SK-N-SH (cell line): Measurements from ENCODE around the gene SPOP. TPM values are rescaled to one million over a fixed set of nuclear protein-coding genes. Genes with fewer than 3 reads are reported as not detected.

Experiments used
- CTCF ChIA-PET: fragments of 300-600, 350-600 bp; formaldehyde crosslinking; extraction: SDS; loops from one replicate; lab custom pipeline; 2021; lab: Yijun Ruan, JAX
- POLR2A ChIA-PET: fragments of 350-600 bp; sonication (Branson Sonifier 250); formaldehyde crosslinking; extraction: SDS; loops from one replicate; lab custom pipeline; 2020; ENCODE audit warnings: antibody characterized with exemption, inconsistent platforms; lab: Yijun Ruan, JAX
- DNase-seq: peaks from one replicate; pipeline ENCODE4 v3.0.0; 2012
- H2AFZ ChIP-seq: fragments of 200-600 bp; sonication (generic); 2 replicates; pipeline ENCODE4 v1.8.1; 2016; ENCODE audit warnings: antibody characterized with exemption, mild to moderate bottlenecking, low read depth
- H3F3A ChIP-seq: fragments of 200-600 bp; sonication (generic); replicated peaks from 2 replicates; pipeline ENCODE3; 2016; ENCODE audit warnings: antibody characterized with exemption, mild to moderate bottlenecking; ENCODE audit not compliant: insufficient read depth
- H3K27ac ChIP-seq, 2 experiments: fragments of 200-500 bp in 1 of 2; fragments of 200-600 bp in 1 of 2; sonication (Bioruptor generic) in 1 of 2; sonication (generic), shearing (Covaris generic) in 1 of 2; 2 replicates each; pipeline versions ENCODE4 v1.5.1 to v1.6.1; 2014 to 2016; ENCODE audit warnings: low read depth in 2 of 2, inconsistent platforms in 1 of 2, low read length in 1 of 2, mild to moderate bottlenecking in 1 of 2, mixed read lengths in 1 of 2
- H3K27me3 ChIP-seq: fragments of 200-600 bp; sonication (generic), shearing (Covaris generic); 2 replicates; pipeline ENCODE4 v1.6.1; 2016; ENCODE audit warnings: mixed run types; ENCODE audit not compliant: insufficient read depth
- H3K36me3 ChIP-seq, 2 experiments: fragments of 200-500 bp in 1 of 2; fragments of 200-600 bp in 1 of 2; sonication (Bioruptor generic) in 1 of 2; sonication (generic) in 1 of 2; replicated peaks in 1 of 2; 2 replicates each; pipeline versions ENCODE3 to v1.5.1; 2014 to 2016; ENCODE audit warnings: low read length in 1 of 2, mild to moderate bottlenecking in 1 of 2; ENCODE audit not compliant: insufficient read depth in 2 of 2, control insufficient read depth in 1 of 2
- H3K4me1 ChIP-seq, 2 experiments: fragments of 200-500 bp in 1 of 2; fragments of 200-600 bp in 1 of 2; sonication (Bioruptor generic) in 1 of 2; sonication (generic), shearing (Covaris generic) in 1 of 2; 2 replicates each; pipeline versions ENCODE4 v1.5.1 to v1.6.1; 2014 to 2016; ENCODE audit warnings: low read depth in 1 of 2, low read length in 1 of 2, mixed run types in 1 of 2; ENCODE audit not compliant: insufficient read depth in 2 of 2, control insufficient read depth in 1 of 2
- H3K4me2 ChIP-seq: fragments of 200-600 bp; sonication (generic), shearing (Covaris generic); 2 replicates; pipeline ENCODE4 v1.6.1; 2017; ENCODE audit warnings: mixed run types
- H3K4me3 ChIP-seq, 2 experiments: fragments of 200-500 bp in 1 of 2; fragments of 200-600 bp in 1 of 2; sonication (Bioruptor generic) in 1 of 2; sonication (generic), shearing (Covaris generic) in 1 of 2; 2 replicates each; pipeline versions ENCODE4 v1.5.1 to v1.8.1; 2014 to 2016; ENCODE audit warnings: low read depth in 2 of 2, inconsistent platforms in 1 of 2, low read length in 1 of 2, mild to moderate bottlenecking in 1 of 2, mixed read lengths in 1 of 2, moderate library complexity in 1 of 2
- H3K79me2 ChIP-seq: fragments of 200-600 bp; sonication (generic); 2 replicates; pipeline ENCODE4 v1.8.1; 2017; ENCODE audit warnings: mild to moderate bottlenecking; ENCODE audit not compliant: insufficient read depth
- H3K9ac ChIP-seq: fragments of 200-600 bp; sonication (generic); 2 replicates; pipeline ENCODE4 v1.6.1; 2017; ENCODE audit warnings: mixed run types
- H3K9me2 ChIP-seq: fragments of 200-600 bp; sonication (generic); 2 replicates; pipeline ENCODE4 v1.6.1; 2017; ENCODE audit warnings: mixed run types
- H3K9me3 ChIP-seq: fragments of 200-600 bp; sonication (generic); 2 replicates; pipeline ENCODE4 v1.6.1; 2017; ENCODE audit warnings: mixed run types, mild to moderate bottlenecking, moderate library complexity
- H4K20me1 ChIP-seq: fragments of 200-600 bp; sonication (generic); 2 replicates; pipeline ENCODE4 v1.6.1; 2017; ENCODE audit warnings: mild to moderate bottlenecking, mixed run types; ENCODE audit not compliant: insufficient read depth
- CHD2 ChIP-seq: fragments of 150-350 bp; IDR thresholded peaks from 2 replicates; pipeline ENCODE4 v1.6.1; 2018; ENCODE audit warnings: low read length; ENCODE audit not compliant: partially characterized antibody
- EP300 ChIP-seq, 2 experiments: IDR thresholded peaks; 2 replicates each; pipeline versions ENCODE4 v1.4.0 to v1.6.1; 2012; ENCODE audit warnings: borderline replicate concordance in 1 of 2, low read depth in 1 of 2, low read length in 1 of 2
- EZH2phosphoT487 ChIP-seq: fragments of 200-600 bp; sonication (generic); IDR thresholded peaks from 2 replicates; pipeline ENCODE4 v1.6.1; 2017; ENCODE audit warnings: low read depth, mixed run types, mild to moderate bottlenecking, antibody characterized with exemption, moderate library complexity, borderline replicate concordance
- FOSL2 ChIP-seq: IDR thresholded peaks from 2 replicates; pipeline ENCODE4 v1.4.0; 2012; ENCODE audit warnings: low read depth, mild to moderate bottlenecking, moderate library complexity, borderline replicate concordance
- FOXM1 ChIP-seq: IDR thresholded peaks from 2 replicates; pipeline ENCODE4 v1.4.0; 2012; ENCODE audit warnings: low read depth, mild to moderate bottlenecking
- GABPA ChIP-seq: IDR thresholded peaks from 2 replicates; pipeline ENCODE4 v1.4.0; 2012; ENCODE audit warnings: low read depth, mild to moderate bottlenecking
- JUND ChIP-seq: IDR thresholded peaks from 2 replicates; pipeline ENCODE4 v1.4.0; 2012
- MAX ChIP-seq: IDR thresholded peaks from 2 replicates; pipeline ENCODE4 v1.4.0; 2012; ENCODE audit warnings: low read depth
- MXI1 ChIP-seq: IDR thresholded peaks from 2 replicates; pipeline ENCODE4 v1.6.1; 2012; ENCODE audit warnings: mild to moderate bottlenecking, low read depth, low read length, improper control_type of control experiment
- NFIC ChIP-seq: IDR thresholded peaks from 2 replicates; pipeline ENCODE4 v1.4.0; 2012; ENCODE audit warnings: borderline replicate concordance
- PBX3 ChIP-seq: IDR thresholded peaks from 2 replicates; pipeline ENCODE4; 2012
- POLR2AphosphoS5 ChIP-seq: IDR thresholded peaks from 2 replicates; pipeline ENCODE4 v1.6.1; 2012; ENCODE audit warnings: low read depth, low read length
- RAD21 ChIP-seq: IDR thresholded peaks from 2 replicates; pipeline ENCODE4 v1.6.1; 2012; ENCODE audit warnings: mild to moderate bottlenecking, low read length
- RCOR1 ChIP-seq: fragments of 150-350 bp; IDR thresholded peaks from 2 replicates; pipeline ENCODE4 v1.6.1; 2017; ENCODE audit warnings: antibody characterized with exemption, low read length
- REST ChIP-seq: IDR thresholded peaks from 2 replicates; pipeline ENCODE4 v1.6.1; 2012; ENCODE audit warnings: mild to moderate bottlenecking, low read depth, low read length, moderate library complexity
- SMC3 ChIP-seq: IDR thresholded peaks from 2 replicates; pipeline ENCODE4 v1.6.1; 2012; ENCODE audit warnings: low read depth, low read length, improper control_type of control experiment
- TCF12 ChIP-seq: IDR thresholded peaks from 2 replicates; pipeline ENCODE4 v1.4.0; 2012
- TEAD4 ChIP-seq: IDR thresholded peaks from 2 replicates; pipeline ENCODE4 v1.4.0; 2012; ENCODE audit warnings: mild to moderate bottlenecking, borderline replicate concordance; ENCODE audit not compliant: insufficient read depth
- USF2 ChIP-seq: fragments of 150-350 bp; IDR thresholded peaks from 2 replicates; pipeline ENCODE4 v1.6.1; 2017; ENCODE audit warnings: antibody characterized with exemption, low read length, low read depth, borderline replicate concordance
- WGBS: methylation state at CpG from one replicate; pipeline ENCODE4 v1.1.6; 2017; ENCODE audit warnings: low lambda C conversion rate; 5-methylcytosine and 5-hydroxymethylcytosine counted together
- polyA plus RNA-seq, 3 experiments: library from polyadenylated mRNA; depleted of rRNA; stranded (reverse); fragments of >200 nt; gene quantifications; 2 replicates each; pipeline ENCODE4 v1.2.3, GENCODE V29; 2012

SPOP gene
- polyA plus RNA-seq, 1 of the 3 experiments (the other 2 are of a cell fraction), result 54.0 TPM

GRCh38 chr17:49691086-49691676, 13.3 kb upstream of the SPOP start:
- DNase-seq, result no peak
- H3K4me2 ChIP-seq, result no peak overlapping the region
- no peak overlapping the region for H3K27ac ChIP-seq
- no peaks in the 10 kb centered on the region for H4K20me1 ChIP-seq
- no peak overlapping the region for H3K9ac ChIP-seq
- no peaks in the 10 kb centered on the region for H3K27me3 ChIP-seq
- H3K9me3 ChIP-seq, result no peaks in the 10 kb centered on the region
- ChIA-PET CTCF (interaction anchor here (1.0 to 50.8 kb wide), 4 partner anchors 8 to 306 kb away, joined by 3 to 2107 read pairs (median 6); partner anchors contain the start of gene NXPH3), POLR2A (interaction anchor here (0.7 kb wide), 1 partner anchor 8 kb away, joined by 3 read pairs; no protein-coding TSS in a partner anchor)
- H3K9me2 ChIP-seq, result no peaks in the 10 kb centered on the region
- peaks cover 0 to 2% of the 10 kb centered on the region in 2 experiments; a peak in 1 of 4 replicates for H3K4me1 ChIP-seq
- no peak overlapping the region for H3K4me3 ChIP-seq
- H3K36me3 ChIP-seq, result no peaks in the 10 kb centered on the region
- 77% methylated on average over 9 of the region's 9 CpGs for WGBS
- no peak overlapping the region for H2AFZ ChIP-seq
- H3F3A ChIP-seq, result peaks cover 4% of the 10 kb centered on the region
- no peaks in the 10 kb centered on the region for H3K79me2 ChIP-seq
- TF ChIP-seq SMC3, result no peak
- no peak for TF ChIP-seq TCF12
- no peak for TF ChIP-seq MAX
- TF ChIP-seq GABPA, result no peak
- TF ChIP-seq NFIC, result no peak
- no peak for TF ChIP-seq POLR2AphosphoS5
- TF ChIP-seq EZH2phosphoT487, result no peak
- TF ChIP-seq JUND, result no peak
- no peak for TF ChIP-seq FOXM1
- no peak for TF ChIP-seq CHD2
- TF ChIP-seq REST, result no peak
- TF ChIP-seq TEAD4, result no peak
- no peak for TF ChIP-seq EP300 (IDR thresholded peaks at IDR 0.05; ENCODE audit: borderline replicate concordance in 1 of 2, low read depth in 1 of 2, low read length in 1 of 2)
- TF ChIP-seq PBX3, result no peak
- no peak for TF ChIP-seq RAD21
- no peak for TF ChIP-seq RCOR1
- no peak for TF ChIP-seq MXI1
- no peak for TF ChIP-seq FOSL2
- no peak for TF ChIP-seq USF2
